Nephron progenitor cell (in vitro differentiated cells): Measurements from ENCODE around the gene POU1F1.
A peak's percentile ranks its signal among the peaks of the same experiment; 100 is the strongest.

Experiments used
- DNase-seq: peaks from one replicate; pipeline ENCODE4 v3.0.0; 2021
- H3K27ac Mint-ChIP-seq: 2 replicates; pipeline ENCODE4 v1.8.0; 2021; ENCODE audit warnings: mild to moderate bottlenecking, moderate library complexity, mixed read lengths
- H3K27me3 Mint-ChIP-seq: 2 replicates; pipeline ENCODE4 v1.8.0; 2021; ENCODE audit warnings: mild to moderate bottlenecking, low read depth, mixed read lengths; ENCODE audit not compliant: poor library complexity
- H3K36me3 Mint-ChIP-seq: 2 replicates; pipeline ENCODE4 v1.8.0; 2021; ENCODE audit warnings: low read depth, mixed read lengths
- H3K4me1 Mint-ChIP-seq: 2 replicates; pipeline ENCODE4 v1.8.0; 2021; ENCODE audit warnings: mixed read lengths
- H3K4me3 Mint-ChIP-seq: 2 replicates; pipeline ENCODE4 v1.8.0; 2021; ENCODE audit warnings: mild to moderate bottlenecking, moderate library complexity, mixed read lengths
- H3K9me3 Mint-ChIP-seq: 2 replicates; pipeline ENCODE4 v1.8.0; 2021; ENCODE audit warnings: mild to moderate bottlenecking, moderate library complexity, mixed read lengths
- TF ChIP-seq, protein P1 (sequence below): fragments of 200-600 bp; sonication (generic); IDR thresholded peaks from 2 replicates; pipeline ENCODE4 v1.5.0; 2021; ENCODE audit warnings: antibody characterized with exemption

Gene POU1F1, protein sequence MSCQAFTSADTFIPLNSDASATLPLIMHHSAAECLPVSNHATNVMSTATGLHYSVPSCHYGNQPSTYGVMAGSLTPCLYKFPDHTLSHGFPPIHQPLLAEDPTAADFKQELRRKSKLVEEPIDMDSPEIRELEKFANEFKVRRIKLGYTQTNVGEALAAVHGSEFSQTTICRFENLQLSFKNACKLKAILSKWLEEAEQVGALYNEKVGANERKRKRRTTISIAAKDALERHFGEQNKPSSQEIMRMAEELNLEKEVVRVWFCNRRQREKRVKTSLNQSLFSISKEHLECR

DNA sequence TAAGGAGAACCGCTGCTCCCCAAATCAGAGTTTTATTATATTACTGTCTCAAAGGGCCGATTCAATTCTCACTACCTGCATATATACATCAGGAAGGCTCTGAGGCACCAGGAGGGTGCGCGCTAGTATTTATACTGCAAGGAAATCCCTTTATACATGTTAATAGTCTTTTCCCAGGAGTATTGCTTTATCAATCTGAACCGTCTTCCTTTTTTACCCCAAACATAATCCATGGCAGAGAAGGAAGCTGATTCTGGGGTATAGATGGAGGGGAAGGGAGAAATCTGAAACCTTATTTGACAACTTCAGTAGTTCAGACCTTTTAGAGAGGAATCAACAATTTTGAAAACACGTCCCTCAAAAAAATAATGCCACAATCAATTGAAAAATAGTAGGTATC, at the start of gene POU1F1:
Gene POU1F1, minus strand, starts transcription at position 101 of the 400 bp plus-strand sequence. CDS start 122 bp downstream, outside the sequence.
- Mint-ChIP-seq H3K4me3 (no peak within 1 kb of the TSS), H3K36me3 (no peaks in the 10 kb centered on the region), H3K9me3 (no peaks in the 10 kb centered on the region), H3K4me1 (peaks cover 13% of the 10 kb centered on the region), H3K27ac (no peak within 1 kb of the TSS), H3K27me3 (peaks cover 3% of the 10 kb centered on the region)
- TF ChIP-seq, protein P1, sequence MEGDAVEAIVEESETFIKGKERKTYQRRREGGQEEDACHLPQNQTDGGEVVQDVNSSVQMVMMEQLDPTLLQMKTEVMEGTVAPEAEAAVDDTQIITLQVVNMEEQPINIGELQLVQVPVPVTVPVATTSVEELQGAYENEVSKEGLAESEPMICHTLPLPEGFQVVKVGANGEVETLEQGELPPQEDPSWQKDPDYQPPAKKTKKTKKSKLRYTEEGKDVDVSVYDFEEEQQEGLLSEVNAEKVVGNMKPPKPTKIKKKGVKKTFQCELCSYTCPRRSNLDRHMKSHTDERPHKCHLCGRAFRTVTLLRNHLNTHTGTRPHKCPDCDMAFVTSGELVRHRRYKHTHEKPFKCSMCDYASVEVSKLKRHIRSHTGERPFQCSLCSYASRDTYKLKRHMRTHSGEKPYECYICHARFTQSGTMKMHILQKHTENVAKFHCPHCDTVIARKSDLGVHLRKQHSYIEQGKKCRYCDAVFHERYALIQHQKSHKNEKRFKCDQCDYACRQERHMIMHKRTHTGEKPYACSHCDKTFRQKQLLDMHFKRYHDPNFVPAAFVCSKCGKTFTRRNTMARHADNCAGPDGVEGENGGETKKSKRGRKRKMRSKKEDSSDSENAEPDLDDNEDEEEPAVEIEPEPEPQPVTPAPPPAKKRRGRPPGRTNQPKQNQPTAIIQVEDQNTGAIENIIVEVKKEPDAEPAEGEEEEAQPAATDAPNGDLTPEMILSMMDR, result no peak
- DNase-seq, result no peak

- H3K27me3 Mint-ChIP-seq, result no peaks in the 10 kb centered on the region
- peaks cover 11% of the 10 kb centered on the region for H3K4me1 Mint-ChIP-seq
- H3K4me3 Mint-ChIP-seq, result no peak overlapping the region
- DNase-seq, result no peak
- H3K9me3 Mint-ChIP-seq, result peaks cover 10% of the 10 kb centered on the region
- TF ChIP-seq, protein P1, result no peak
- H3K36me3 Mint-ChIP-seq, result no peaks in the 10 kb centered on the region
- no peak overlapping the region for H3K27ac Mint-ChIP-seq
Measured at GRCh38 chr3:87324609-87325008, 48.2 kb upstream of the POU1F1 start.

DNA sequence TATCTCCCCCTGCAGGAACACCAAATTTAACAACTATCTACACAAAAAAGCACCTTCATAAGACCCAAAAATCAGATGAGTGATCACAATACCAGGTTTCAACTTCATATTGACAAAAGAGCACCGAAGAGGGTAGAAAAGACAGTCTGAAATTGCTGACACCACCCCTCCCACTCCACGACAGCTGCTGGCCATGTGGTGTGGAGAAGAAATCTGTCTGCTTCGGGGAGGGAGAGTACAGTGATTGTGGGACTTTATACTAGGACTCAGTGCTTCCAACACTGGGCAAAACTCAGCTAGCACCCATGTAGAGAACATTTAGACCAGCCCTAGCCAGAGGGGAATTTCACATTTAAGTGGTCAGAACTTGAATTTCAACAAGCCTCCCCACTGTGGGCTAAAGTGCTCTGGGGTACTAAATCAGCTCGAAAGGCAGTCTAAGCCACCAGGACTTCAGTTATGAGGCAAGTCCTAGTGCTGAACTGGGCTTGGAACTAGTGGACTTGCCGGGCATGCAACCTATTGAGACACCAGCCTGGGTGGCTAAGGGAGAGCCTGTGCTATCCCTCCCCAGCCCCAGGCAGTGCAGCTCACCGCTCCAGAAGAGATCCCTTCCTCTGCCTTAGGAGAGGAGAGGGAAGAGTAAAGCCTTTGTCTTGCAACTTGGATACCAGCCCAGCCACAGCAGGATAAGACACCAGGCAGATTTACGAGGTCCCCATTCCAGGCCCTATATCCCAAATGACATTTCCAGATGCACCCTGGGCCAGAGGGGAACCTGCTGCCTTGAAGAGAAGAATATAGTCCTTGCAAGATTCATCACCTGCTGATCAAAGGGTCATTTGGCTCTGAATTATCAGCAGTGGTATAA, 44.6 kb upstream of the POU1F1 start:
- no peaks in the 10 kb centered on the region for H3K36me3 Mint-ChIP-seq
- H3K9me3 Mint-ChIP-seq, result peaks cover 10% of the 10 kb centered on the region
- peak overlapping the region; percentile 75 for H3K27ac Mint-ChIP-seq
- TF ChIP-seq, protein P1, result no peak
- peaks cover 11% of the 10 kb centered on the region for H3K4me1 Mint-ChIP-seq
- no peak overlapping the region for H3K4me3 Mint-ChIP-seq
- H3K27me3 Mint-ChIP-seq, result no peaks in the 10 kb centered on the region
- no peak for DNase-seq

- DNase-seq, result no peak
- TF ChIP-seq, protein P1, result no peak
- Mint-ChIP-seq H3K4me3 (no peak overlapping the region), H3K9me3 (peaks cover 5% of the 10 kb centered on the region), H3K27me3 (no peaks in the 10 kb centered on the region), H3K4me1 (peaks cover 11% of the 10 kb centered on the region), H3K36me3 (no peaks in the 10 kb centered on the region), H3K27ac (no peak overlapping the region)
Measured at GRCh38 chr3:87318617-87319021, 42.2 kb upstream of the POU1F1 start.

DNA sequence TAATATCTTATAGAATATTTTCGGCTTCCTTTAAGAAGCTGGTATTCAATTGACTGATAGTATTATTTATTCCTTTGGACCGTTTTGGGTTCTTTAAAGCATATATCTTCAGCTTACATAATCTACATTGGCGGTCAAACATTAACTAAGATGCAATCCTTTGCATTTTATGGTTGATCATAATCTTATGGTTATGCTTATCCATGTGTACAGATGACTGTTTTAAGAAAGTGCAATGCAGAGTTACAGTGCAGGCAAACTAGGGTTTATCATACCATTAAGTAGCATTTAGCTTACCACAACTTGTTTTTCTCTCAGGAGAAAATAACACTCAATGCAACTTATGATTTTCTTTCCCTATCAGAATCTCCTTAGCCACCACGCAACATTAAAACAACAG, 41.4 kb upstream of the POU1F1 start:
- DNase-seq, result no peak
- H3K4me3 Mint-ChIP-seq, result no peak overlapping the region
- H3K27me3 Mint-ChIP-seq, result no peaks in the 10 kb centered on the region
- H3K4me1 Mint-ChIP-seq, result peaks cover 11% of the 10 kb centered on the region
- H3K36me3 Mint-ChIP-seq, result no peaks in the 10 kb centered on the region
- H3K9me3 Mint-ChIP-seq, result peaks cover 2% of the 10 kb centered on the region
- TF ChIP-seq, protein P1, result no peak
- H3K27ac Mint-ChIP-seq, result no peak overlapping the region
